ENCODE data around the gene ECHDC3.

Gene ECHDC3

DNA sequence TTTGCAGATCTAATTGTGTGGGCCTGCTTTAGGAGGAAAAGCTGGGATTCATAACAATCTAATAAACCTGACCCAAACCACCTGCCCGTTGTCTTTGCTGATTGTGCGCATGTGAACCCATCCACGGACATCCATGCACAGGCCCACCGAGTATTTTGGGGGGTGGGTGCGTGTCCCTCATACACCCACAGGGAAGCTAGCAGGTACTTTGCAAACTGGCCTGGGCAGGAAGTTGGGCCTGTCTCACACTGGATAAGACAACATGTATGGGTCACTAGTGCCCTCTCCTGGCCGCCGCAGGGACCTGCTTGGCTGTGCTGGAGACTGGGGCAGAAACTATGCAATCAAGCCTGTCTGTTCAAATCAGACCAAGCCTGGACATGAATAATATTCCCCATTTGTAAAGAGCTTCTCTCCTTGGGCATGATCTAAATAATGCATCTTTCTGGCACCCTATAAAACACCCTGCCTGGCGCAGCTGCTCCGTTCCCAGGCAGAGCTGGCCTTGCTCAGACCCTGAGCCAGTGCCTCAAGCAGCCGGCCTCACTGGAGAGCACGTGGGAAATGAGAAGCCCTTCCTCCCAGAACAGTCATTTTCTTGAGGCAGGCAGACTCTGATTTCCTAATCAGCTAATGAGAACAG, 15.8 kb downstream of the ECHDC3 start:
- TF ChIP-seq, protein P1, sequence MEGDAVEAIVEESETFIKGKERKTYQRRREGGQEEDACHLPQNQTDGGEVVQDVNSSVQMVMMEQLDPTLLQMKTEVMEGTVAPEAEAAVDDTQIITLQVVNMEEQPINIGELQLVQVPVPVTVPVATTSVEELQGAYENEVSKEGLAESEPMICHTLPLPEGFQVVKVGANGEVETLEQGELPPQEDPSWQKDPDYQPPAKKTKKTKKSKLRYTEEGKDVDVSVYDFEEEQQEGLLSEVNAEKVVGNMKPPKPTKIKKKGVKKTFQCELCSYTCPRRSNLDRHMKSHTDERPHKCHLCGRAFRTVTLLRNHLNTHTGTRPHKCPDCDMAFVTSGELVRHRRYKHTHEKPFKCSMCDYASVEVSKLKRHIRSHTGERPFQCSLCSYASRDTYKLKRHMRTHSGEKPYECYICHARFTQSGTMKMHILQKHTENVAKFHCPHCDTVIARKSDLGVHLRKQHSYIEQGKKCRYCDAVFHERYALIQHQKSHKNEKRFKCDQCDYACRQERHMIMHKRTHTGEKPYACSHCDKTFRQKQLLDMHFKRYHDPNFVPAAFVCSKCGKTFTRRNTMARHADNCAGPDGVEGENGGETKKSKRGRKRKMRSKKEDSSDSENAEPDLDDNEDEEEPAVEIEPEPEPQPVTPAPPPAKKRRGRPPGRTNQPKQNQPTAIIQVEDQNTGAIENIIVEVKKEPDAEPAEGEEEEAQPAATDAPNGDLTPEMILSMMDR (IDR thresholded peaks at IDR 0.05): peak; percentile 95

DNA sequence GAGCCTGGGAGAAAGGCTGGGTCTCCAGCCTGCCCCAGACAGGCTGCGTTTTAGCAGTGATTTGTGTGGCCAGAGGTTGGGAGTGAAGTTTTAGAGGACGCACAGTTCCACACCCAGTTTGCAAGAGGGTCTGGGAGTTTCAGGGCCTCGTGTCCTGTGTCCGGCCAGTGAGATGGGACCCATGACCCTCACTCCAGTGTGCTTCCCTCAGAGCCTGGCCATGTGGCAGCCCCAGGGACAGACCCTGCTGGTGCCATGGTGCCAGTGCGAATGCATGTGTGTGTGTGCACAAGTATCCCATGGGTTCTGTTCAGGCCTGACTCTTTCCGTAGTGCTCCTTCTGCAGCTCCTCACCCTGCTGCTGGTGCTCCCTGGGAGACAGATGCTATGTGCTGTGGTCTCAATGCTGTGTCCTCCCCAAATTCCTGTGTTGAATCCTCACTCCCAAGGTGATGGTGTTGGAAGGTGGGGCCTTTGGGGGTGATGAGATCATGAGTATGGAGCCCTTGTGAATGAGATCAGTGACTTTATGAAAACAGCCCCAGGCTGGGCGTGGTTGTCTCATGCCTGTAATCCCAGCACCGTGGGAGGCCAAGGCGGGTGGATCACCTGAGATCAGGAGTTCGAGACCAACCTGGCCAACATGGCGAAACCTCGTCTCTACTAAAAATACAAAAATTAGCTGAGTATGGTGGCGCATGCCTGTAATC, 16.5 kb downstream of the ECHDC3 start:
- TF ChIP-seq, protein P1 (IDR thresholded peaks at IDR 0.05): no peak

DNA sequence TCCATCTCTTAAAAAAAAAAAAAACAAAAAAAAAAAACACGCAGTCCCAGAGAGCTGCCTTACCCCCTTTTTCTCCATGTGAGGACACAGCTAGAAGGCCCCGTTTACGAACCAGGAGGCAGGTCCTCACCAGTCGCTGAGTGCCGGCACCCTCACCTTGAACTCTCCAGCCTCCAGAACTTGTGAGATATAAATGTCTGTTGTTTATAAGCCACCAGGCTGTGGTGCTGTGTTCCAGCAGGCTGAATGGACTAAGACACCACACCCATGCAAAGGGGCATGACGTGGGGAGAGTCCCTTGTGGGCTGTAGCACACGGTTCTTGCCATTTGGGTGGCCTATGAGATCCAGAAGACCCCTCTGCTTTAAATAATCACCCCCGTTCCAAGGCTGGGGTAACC, 17.2 kb downstream of the ECHDC3 start:
- TF ChIP-seq, protein P1 (IDR thresholded peaks at IDR 0.05): no peak

DNA sequence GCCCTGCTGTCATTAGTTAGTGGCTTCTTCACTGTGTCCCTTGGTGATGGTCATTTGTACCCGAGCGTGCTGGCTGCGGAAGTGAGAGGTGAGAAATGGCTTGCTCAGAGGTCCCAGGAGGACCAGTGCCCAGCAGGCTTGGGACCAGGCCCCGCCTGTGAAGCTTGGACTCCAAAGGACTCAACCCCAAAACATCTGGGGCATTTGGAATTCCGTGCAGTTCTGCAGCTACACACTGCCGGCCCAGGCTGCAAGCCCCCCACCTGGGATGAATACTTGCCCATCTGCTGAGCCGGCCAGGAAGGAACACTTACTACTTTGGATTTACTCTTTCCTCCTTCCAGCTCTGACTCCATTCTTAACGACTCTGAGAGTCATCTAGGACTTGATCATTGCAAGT, 18.0 kb downstream of the ECHDC3 start:
- TF ChIP-seq, protein P1 (IDR thresholded peaks at IDR 0.05): no peak

DNA sequence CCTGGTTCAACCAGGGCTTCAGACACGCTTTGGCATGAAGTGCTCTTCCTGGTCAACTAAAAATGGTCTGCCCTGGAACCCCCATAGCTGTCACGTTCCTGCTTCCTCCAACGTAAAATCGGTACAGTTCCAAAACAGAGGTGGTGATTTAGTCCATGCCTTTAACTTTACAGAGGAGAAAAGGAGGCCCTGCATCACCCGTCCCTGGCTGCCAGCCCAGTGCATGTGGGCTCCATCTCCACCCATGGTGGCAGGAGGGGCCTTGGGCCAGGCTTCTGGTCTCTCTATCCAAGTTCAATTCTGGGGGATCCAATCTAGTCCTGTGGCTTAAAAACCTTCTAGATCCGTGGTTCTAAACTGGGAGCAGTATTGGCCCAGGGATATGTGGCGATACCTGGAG, 18.7 kb downstream of the ECHDC3 start:
- TF ChIP-seq, protein P1 (IDR thresholded peaks at IDR 0.05): no peak

DNA sequence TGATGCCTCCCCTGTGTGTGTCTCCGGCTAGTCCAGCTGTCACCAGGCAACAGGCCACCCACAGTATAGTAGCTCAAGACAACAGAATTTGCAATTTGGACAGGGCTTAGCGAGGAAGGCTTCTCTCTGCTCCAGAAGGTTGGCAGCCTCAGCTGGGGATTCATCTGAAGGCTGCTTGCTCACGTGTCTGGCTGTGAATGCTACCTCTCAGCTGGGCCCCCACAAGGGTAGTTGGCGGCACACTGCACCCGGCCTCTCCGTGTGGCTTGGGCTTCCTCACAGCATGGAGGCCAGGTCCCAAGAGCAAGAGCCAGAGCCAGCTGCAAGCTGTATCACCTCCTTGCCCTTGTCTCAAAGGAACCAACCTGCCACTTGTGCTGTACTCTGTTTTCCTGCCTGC, 19.2 kb downstream of the ECHDC3 start:
- TF ChIP-seq, protein P1 (IDR thresholded peaks at IDR 0.05): no peak

DNA sequence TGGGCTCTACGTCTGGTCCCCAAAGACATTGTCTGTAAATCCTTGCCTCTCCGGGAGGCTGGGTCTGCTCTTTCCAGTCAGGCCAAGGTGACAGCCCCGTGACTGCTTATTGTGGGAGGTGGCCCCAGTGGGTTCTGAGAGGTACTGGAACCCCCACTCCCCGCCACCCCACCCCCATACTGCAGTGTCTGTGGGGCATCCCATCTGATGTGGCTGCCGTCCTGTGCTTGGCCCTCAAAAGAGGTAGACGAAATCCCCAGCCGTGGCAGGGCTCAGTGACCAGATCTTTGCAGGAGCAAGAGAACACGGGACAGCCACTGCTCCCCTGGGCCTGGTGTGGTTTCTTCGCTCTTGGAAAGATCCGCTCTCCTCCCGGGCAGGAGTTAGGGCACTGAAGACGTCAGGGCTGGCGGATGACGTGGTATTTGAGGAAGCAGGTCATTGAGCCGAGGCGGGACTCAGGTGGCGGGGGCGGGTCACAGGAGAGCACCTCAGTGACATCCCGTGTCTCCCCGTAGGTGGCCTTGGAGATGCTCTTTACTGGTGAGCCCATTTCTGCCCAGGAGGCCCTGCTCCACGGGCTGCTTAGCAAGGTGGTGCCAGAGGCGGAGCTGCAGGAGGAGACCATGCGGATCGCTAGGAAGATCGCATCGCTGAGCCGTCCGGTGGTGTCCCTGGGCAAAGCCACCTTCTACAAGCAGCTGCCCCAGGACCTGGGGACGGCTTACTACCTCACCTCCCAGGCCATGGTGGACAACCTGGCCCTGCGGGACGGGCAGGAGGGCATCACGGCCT, 20.7 kb downstream of the ECHDC3 start:
- TF ChIP-seq, protein P1 (IDR thresholded peaks at IDR 0.05): no peak
